ENCODE data around the gene MSI2.

- TF ChIP-seq, protein P1, sequence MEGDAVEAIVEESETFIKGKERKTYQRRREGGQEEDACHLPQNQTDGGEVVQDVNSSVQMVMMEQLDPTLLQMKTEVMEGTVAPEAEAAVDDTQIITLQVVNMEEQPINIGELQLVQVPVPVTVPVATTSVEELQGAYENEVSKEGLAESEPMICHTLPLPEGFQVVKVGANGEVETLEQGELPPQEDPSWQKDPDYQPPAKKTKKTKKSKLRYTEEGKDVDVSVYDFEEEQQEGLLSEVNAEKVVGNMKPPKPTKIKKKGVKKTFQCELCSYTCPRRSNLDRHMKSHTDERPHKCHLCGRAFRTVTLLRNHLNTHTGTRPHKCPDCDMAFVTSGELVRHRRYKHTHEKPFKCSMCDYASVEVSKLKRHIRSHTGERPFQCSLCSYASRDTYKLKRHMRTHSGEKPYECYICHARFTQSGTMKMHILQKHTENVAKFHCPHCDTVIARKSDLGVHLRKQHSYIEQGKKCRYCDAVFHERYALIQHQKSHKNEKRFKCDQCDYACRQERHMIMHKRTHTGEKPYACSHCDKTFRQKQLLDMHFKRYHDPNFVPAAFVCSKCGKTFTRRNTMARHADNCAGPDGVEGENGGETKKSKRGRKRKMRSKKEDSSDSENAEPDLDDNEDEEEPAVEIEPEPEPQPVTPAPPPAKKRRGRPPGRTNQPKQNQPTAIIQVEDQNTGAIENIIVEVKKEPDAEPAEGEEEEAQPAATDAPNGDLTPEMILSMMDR (IDR thresholded peaks at IDR 0.05) = no peak
- TF ChIP-seq POLR2AphosphoS5 (IDR thresholded peaks at IDR 0.05) = no peak
Measured at GRCh38 chr17:57276621-57277020, 20.3 kb downstream of the MSI2 start.

Data from suprapubic skin (tissue), 3 donors.